ENCODE results near the gene ADAMTS17.
"Not testable (repeated sequence)": the region's sequence is repeated elsewhere in the genome, so short reads cannot be mapped to it uniquely, and the experiment has no call there.

The ADAMTS17 gene

GRCh38 chr15:99981839-99982658, 359.7 kb downstream of the ADAMTS17 start:
- no peak for DNase-seq

GRCh38 chr15:99981191-99981647, 360.6 kb downstream of the ADAMTS17 start:
- no peak for DNase-seq

GRCh38 chr15:99980752-99981151, 361.0 kb downstream of the ADAMTS17 start:
- DNase-seq, result no peak

- not testable (repeated sequence) for DNase-seq
Observed at GRCh38 chr15:99979886-99980285, 361.9 kb downstream of the ADAMTS17 start.

GRCh38 chr15:99979371-99979770, 362.4 kb downstream of the ADAMTS17 start:
- no peak for DNase-seq

- no peak for DNase-seq
Observed at GRCh38 chr15:99978426-99978825, 363.3 kb downstream of the ADAMTS17 start.

- DNase-seq, result no peak
Observed at GRCh38 chr15:99977929-99978328, 363.8 kb downstream of the ADAMTS17 start.

GRCh38 chr15:99976811-99977271, 364.9 kb downstream of the ADAMTS17 start:
- DNase-seq, result no peak

GRCh38 chr15:99976000-99976399, 365.8 kb downstream of the ADAMTS17 start:
- no peak for DNase-seq

- no peak for DNase-seq
Observed at GRCh38 chr15:99974246-99974645, 367.5 kb downstream of the ADAMTS17 start.

GRCh38 chr15:99973351-99973750, 368.4 kb downstream of the ADAMTS17 start:
- no peak for DNase-seq

- DNase-seq, result no peak
Observed at GRCh38 chr15:99970891-99971430, 370.8 kb downstream of the ADAMTS17 start.

- DNase-seq, result no peak
Observed at GRCh38 chr15:99969261-99969920, 372.4 kb downstream of the ADAMTS17 start.

- no peak for DNase-seq
Observed at GRCh38 chr15:99967841-99968371, 373.9 kb downstream of the ADAMTS17 start.

GRCh38 chr15:99966815-99967214, 375.0 kb downstream of the ADAMTS17 start:
- no peak for DNase-seq

- no peak for DNase-seq
Observed at GRCh38 chr15:99965376-99965775, 376.4 kb downstream of the ADAMTS17 start.

- no peak for DNase-seq
Observed at GRCh38 chr15:99963976-99964375, 377.8 kb downstream of the ADAMTS17 start.

GRCh38 chr15:99963096-99963825, 378.5 kb downstream of the ADAMTS17 start:
- no peak for DNase-seq

GRCh38 chr15:99962006-99962561, 379.7 kb downstream of the ADAMTS17 start:
- DNase-seq, result no peak

GRCh38 chr15:99961011-99961441, 380.7 kb downstream of the ADAMTS17 start:
- DNase-seq, result peak in 1 of 2 experiments; percentile 20

GRCh38 chr15:99959326-99959725, 382.4 kb downstream of the ADAMTS17 start:
- no peak for DNase-seq

GRCh38 chr15:99958426-99959097, 383.2 kb downstream of the ADAMTS17 start:
- no peak for DNase-seq

Data from NCI-H526 (cell line).